Measurements from ENCODE around the gene CNST. TPM values are rescaled to one million over a fixed set of nuclear protein-coding genes. Genes with fewer than 3 reads are reported as not detected.

The CNST gene
- total and polyA plus RNA-seq, 2 of the 13 experiments (the other 11 are each of a cell fraction or from before 2014, with no cell fraction given), result 6.3 to 12.4 TPM

- Histone ChIP-seq H3K79me2 (ENCODE audit: insufficient read depth, low read length) (peaks cover 50% of the 10 kb centered on the region), H3K36me3 (replicated peaks in 1 of 2; ENCODE audit: control insufficient read depth in 1 of 2, insufficient read depth in 2 of 2, low read length in 2 of 2) (no peaks in the 10 kb centered on the region; a peak in 1 of 5 replicates), H3K27ac (ENCODE audit: extremely low read length, insufficient read depth, low read length) (peak overlapping the region; percentile 86), H2AFZ (ENCODE audit: low read length) (peak overlapping the region; percentile 4), H3K9me3 (ENCODE audit: low read length) (no peaks in the 10 kb centered on the region), H3K4me2 (ENCODE audit: low read depth, low read length) (peak overlapping the region; percentile 94), H4K20me1 (ENCODE audit: insufficient read depth, low read length) (no peaks in the 10 kb centered on the region), H3K4me1 (ENCODE audit: insufficient read depth, low read length) (peaks cover 89% of the 10 kb centered on the region), H3K9ac (ENCODE audit: insufficient read depth, low read depth, low read length) (peak overlapping the region; percentile 68), H3K27me3 (ENCODE audit: control insufficient read depth in 1 of 2, insufficient read depth in 2 of 2, low read length in 2 of 2) (no peaks in the 10 kb centered on the region), H3K4me3 (replicated peaks in 1 of 3; ENCODE audit: insufficient read depth in 1 of 3, low read depth in 2 of 3, low read length in 3 of 3) (peak overlapping the region; percentile 55 to 70 (median 58))
- under 1% methylated on average over 17 of the region's 17 CpGs for WGBS (ENCODE audit: low lambda C conversion rate)
- in situ Hi-C loops (cut with HindIII; ENCODE audit: extremely low pct_ligation_motif_present, low pct_unique_long_range_greater_than_20kb) (no loop called here), intact Hi-C loops (cut with micrococcal nuclease; ENCODE audit: unreplicated experiment) (loop anchor here (1.0 kb wide), 1 partner anchor 16 kb away; the partner anchor contains the start of genes CNST and TFB2M)
- DNase-seq (ENCODE audit: low spot score), result peak; percentile 51
- POLR2A ChIA-PET, result interaction anchor here (0.9 to 3.6 kb wide), 6 partner anchors 9 to 1612 kb away, joined by 3 to 34 read pairs (median 6); partner anchors contain the start of genes CNST and TFB2M
- ATAC-seq, result peak; percentile 68
- FAIRE-seq, result peak; percentile 18
- BruUV-seq (replicated peaks), result no TSS peak
- CTCF ChIA-PET (ENCODE audit: low intra/inter-chr PET ratio, low total read pairs), result no interaction called here
- TF ChIP-seq ZNF605 (CRISPR knock-in tag; IDR thresholded peaks at IDR 0.05) (peak; percentile 33; the same call in 1 of the 2 replicates), POLR2G (IDR thresholded peaks at IDR 0.05; ENCODE audit: low read depth, low read length) (peak; percentile 61; the same call in 1 of the 2 replicates), SIN3A (IDR thresholded peaks at IDR 0.05; ENCODE audit: borderline replicate concordance, low read depth, low read length) (0 out of 2 replicates have a peak, but pooled peaks have one; percentile 7), TOPORS (CRISPR knock-in tag; IDR thresholded peaks at IDR 0.05) (0 out of 2 replicates have a peak, but pooled peaks have one; percentile 50), ZNF788 (CRISPR knock-in tag; IDR thresholded peaks at IDR 0.05; ENCODE audit: borderline replicate concordance) (peak; percentile 42; the same call in 1 of the 2 replicates), HHEX (CRISPR knock-in tag; IDR thresholded peaks at IDR 0.05) (no peak), PHF20 (CRISPR knock-in tag; IDR thresholded peaks at IDR 0.05) (no peak), ZSCAN31 (CRISPR knock-in tag; IDR thresholded peaks at IDR 0.05; ENCODE audit: low read depth) (0 out of 2 replicates have a peak, but pooled peaks have one; percentile 29), KDM3A (CRISPR knock-in tag; IDR thresholded peaks at IDR 0.05; ENCODE audit: low read depth) (no peak), MIER2 (CRISPR knock-in tag; IDR thresholded peaks at IDR 0.05) (no peak), KDM5B (CRISPR knock-in tag; IDR thresholded peaks at IDR 0.05; ENCODE audit: borderline replicate concordance) (no peak), ZNF552 (CRISPR knock-in tag; IDR thresholded peaks at IDR 0.05; ENCODE audit: borderline replicate concordance) (no peak), ZFP91 (CRISPR knock-in tag; IDR thresholded peaks at IDR 0.05; ENCODE audit: borderline replicate concordance) (0 out of 2 replicates have a peak, but pooled peaks have one; percentile 35), ZBTB33 (CRISPR knock-in tag; IDR thresholded peaks at IDR 0.05) (no peak), ZBTB39 (CRISPR knock-in tag; IDR thresholded peaks at IDR 0.05) (0 out of 2 replicates have a peak, but pooled peaks have one; percentile 60), HBP1 (CRISPR knock-in tag; IDR thresholded peaks at IDR 0.05; ENCODE audit: low read depth) (peak; percentile 27; the same call in 1 of the 2 replicates)
Observed at GRCh38 chr1:246582301-246583055, 16.2 kb downstream of the CNST start.

Data from HepG2 (cell line).